B cell (primary cell): ENCODE measurements around the gene PRIM2.
"Not testable (repeated sequence)": the region's sequence is repeated elsewhere in the genome, so short reads cannot be mapped to it uniquely, and the experiment has no call there.

Experiments used
- CTCF ChIP-seq: fragments of 200-600 bp; IDR thresholded peaks from one replicate; pipeline ENCODE4 v1.8.0; 2022; ENCODE audit warnings: antibody characterized with exemption, mild to moderate bottlenecking
- EZH2 ChIP-seq: IDR thresholded peaks from 2 replicates; pipeline ENCODE4 v1.6.1; 2012; ENCODE audit warnings: borderline replicate concordance, low read depth, mild to moderate bottlenecking, moderate library complexity, low read length; ENCODE audit not compliant: insufficient read depth, poor library complexity, severe bottlenecking

- not testable (repeated sequence) for TF ChIP-seq CTCF, EZH2
These were observed 259.6 kb downstream of the PRIM2 start for GRCh38 chr6:57577023-57577422.
